IMR-90 (cell line): Measurements from ENCODE around the gene MAGI1. TPM values are rescaled to one million over a fixed set of nuclear protein-coding genes. Genes with fewer than 3 reads are reported as not detected.
A peak's percentile ranks its signal among the peaks of the same experiment; 100 is the strongest.

Source experiments
- ATAC-seq: fragments of 200-7000 bp; cut with Tn5 transposase; 2 replicates; pipeline ENCODE4 v1.9.1; 2020; ENCODE audit warnings: low read depth, mild to moderate bottlenecking, moderate library complexity
- BruUV-seq: library from RNA; stranded (reverse); fragments of 400-500 nt; replicated peaks from 2 replicates; lab custom pipeline; 2021; lab: Mats Ljungman, UMichigan
- CTCF ChIA-PET: fragments of 300-600 bp; formaldehyde crosslinking; extraction: SDS; loops from one replicate; lab custom pipeline; 2021; ENCODE audit warnings: antibody characterized with exemption; lab: Yijun Ruan, JAX
- POLR2A ChIA-PET: fragments of 300-600 bp; sonication (Branson Sonifier 250); formaldehyde crosslinking; loops from one replicate; lab custom pipeline; 2022; ENCODE audit warnings: antibody characterized with exemption; ENCODE audit not compliant: unreplicated experiment; lab: Charles Lee
- DNase-seq: peaks from one replicate; pipeline ENCODE4 v3.0.0; 2013
- H2AFZ ChIP-seq: replicated peaks from 2 replicates; pipeline ENCODE3; 2013; ENCODE audit warnings: low read length, mild to moderate bottlenecking; ENCODE audit not compliant: poor library complexity
- H2AK5ac ChIP-seq: 2 replicates; pipeline ENCODE4 v1.6.1; 2013; ENCODE audit warnings: low read depth, low read length, inconsistent platforms
- H2AK9ac ChIP-seq: replicated peaks from 2 replicates; pipeline ENCODE3; 2013; ENCODE audit warnings: mild to moderate bottlenecking, low read depth, low read length, moderate library complexity; ENCODE audit not compliant: poor library complexity
- H2BK120ac ChIP-seq: 2 replicates; pipeline ENCODE4 v1.6.1; 2013; ENCODE audit warnings: low read depth, low read length, inconsistent platforms
- H2BK15ac ChIP-seq: 3 replicates; pipeline ENCODE4 v1.6.1; 2013; ENCODE audit warnings: low read depth, low read length, inconsistent platforms
- H2BK20ac ChIP-seq: 2 replicates; pipeline ENCODE4 v1.6.1; 2013; ENCODE audit warnings: low read depth, mild to moderate bottlenecking, inconsistent platforms, low read length, moderate library complexity
- H2BK5ac ChIP-seq: 2 replicates; pipeline ENCODE4 v1.6.1; 2013; ENCODE audit warnings: mild to moderate bottlenecking, low read depth, low read length, inconsistent platforms; ENCODE audit not compliant: poor library complexity, severe bottlenecking
- H3K14ac ChIP-seq: replicated peaks from 2 replicates; pipeline ENCODE4 v1.6.1; 2013; ENCODE audit warnings: low read depth, low read length, inconsistent platforms
- H3K18ac ChIP-seq: 2 replicates; pipeline ENCODE4 v1.6.1; 2013; ENCODE audit warnings: low read depth, low read length, control low read depth
- H3K23ac ChIP-seq: 2 replicates; pipeline ENCODE4 v1.6.1; 2013; ENCODE audit warnings: low read depth, low read length, inconsistent platforms
- H3K27ac ChIP-seq: 2 replicates; pipeline ENCODE4 v1.5.1; 2013; ENCODE audit warnings: mild to moderate bottlenecking, control low read depth, low read length; ENCODE audit not compliant: insufficient read depth
- H3K27me3 ChIP-seq: 2 replicates; pipeline ENCODE4 v1.6.1; 2013; ENCODE audit warnings: low read length; ENCODE audit not compliant: control insufficient read depth, insufficient read depth
- H3K36me3 ChIP-seq: 2 replicates; pipeline ENCODE4 v1.6.1; 2013; ENCODE audit warnings: low read length, mixed read lengths; ENCODE audit not compliant: control insufficient read depth, insufficient read depth
- H3K4ac ChIP-seq: 2 replicates; pipeline ENCODE4 v1.6.1; 2013; ENCODE audit warnings: low read depth, low read length, inconsistent platforms
- H3K4me1 ChIP-seq: 2 replicates; pipeline ENCODE4 v1.6.1; 2013; ENCODE audit warnings: low read length, mixed read lengths; ENCODE audit not compliant: control insufficient read depth, insufficient read depth
- H3K4me2 ChIP-seq: 2 replicates; pipeline ENCODE4 v1.6.1; 2013; ENCODE audit warnings: low read depth, mild to moderate bottlenecking, control low read depth, low read length, moderate library complexity
- H3K4me3 ChIP-seq: 2 replicates; pipeline ENCODE4 v1.5.1; 2013; ENCODE audit warnings: low read depth, mild to moderate bottlenecking, control low read depth, low read length, moderate library complexity; ENCODE audit not compliant: insufficient read depth
- H3K56ac ChIP-seq: 2 replicates; pipeline ENCODE4 v1.6.1; 2013; ENCODE audit warnings: low read length, inconsistent platforms; ENCODE audit not compliant: insufficient read depth; ENCODE audit errors: extremely low read depth
- H3K79me1 ChIP-seq, 2 experiments: 2 replicates each; pipeline ENCODE4 v1.6.1; 2013; ENCODE audit warnings: low read length in 2 of 2, inconsistent platforms in 1 of 2, low read depth in 1 of 2
- H3K9ac ChIP-seq: 2 replicates; pipeline ENCODE4 v1.6.1; 2013; ENCODE audit warnings: low read depth, low read length, control low read depth
- H3K9me1 ChIP-seq: 2 replicates; pipeline ENCODE4 v1.6.1; 2013; ENCODE audit warnings: low read length, inconsistent platforms; ENCODE audit not compliant: insufficient read depth
- H3K9me3 ChIP-seq: 2 replicates; pipeline ENCODE4 v1.6.1; 2013; ENCODE audit warnings: low read length; ENCODE audit not compliant: control insufficient read depth, insufficient read depth
- H4K20me1 ChIP-seq: 2 replicates; pipeline ENCODE4 v1.6.1; 2013; ENCODE audit warnings: low read length, inconsistent platforms; ENCODE audit not compliant: insufficient read depth
- H4K5ac ChIP-seq: 2 replicates; pipeline ENCODE4 v1.6.1; 2013; ENCODE audit warnings: mild to moderate bottlenecking, low read depth, low read length, control low read depth
- H4K8ac ChIP-seq, 2 experiments: 2 replicates each; pipeline ENCODE4 v1.6.1; 2013; ENCODE audit warnings: low read depth in 2 of 2, low read length in 2 of 2, control low read depth in 1 of 2, inconsistent platforms in 1 of 2
- H4K91ac ChIP-seq: 2 replicates; pipeline ENCODE4 v1.6.1; 2013; ENCODE audit warnings: low read depth, low read length, inconsistent platforms; ENCODE audit not compliant: insufficient read depth
- CEBPB ChIP-seq: IDR thresholded peaks from 2 replicates; pipeline ENCODE4 v1.6.1; 2012; ENCODE audit warnings: low read depth, low read length, improper control_type of control experiment
- CHD1 ChIP-seq: IDR thresholded peaks from 2 replicates; pipeline ENCODE4 v1.6.1; 2012; ENCODE audit warnings: low read depth, low read length, improper control_type of control experiment
- dilution Hi-C: fragments of 300-500 bp; cut with HindIII; formaldehyde crosslinking; loops from one replicate; pipeline ENCODE4 v1.14.3; 2018; ENCODE audit warnings: low sequenced_read_pairs; ENCODE audit not compliant: unreplicated experiment
- in situ Hi-C: fragments of 300-500 bp; cut with MboI; formaldehyde crosslinking; loops from 3 replicates; pipeline ENCODE4 v1.14.3; 2019; ENCODE audit warnings: low sequenced_read_pairs, inconsistent platforms, mixed read lengths
- intact Hi-C: fragments of 100-400 bp; cut with micrococcal nuclease; formaldehyde crosslinking; loops from 2 replicates; pipeline ENCODE4 v1.10.0; 2022
- polyA plus RNA-seq, 3 experiments: library from polyadenylated mRNA; depleted of rRNA; stranded (reverse); fragments of >200 nt; gene quantifications; 2 replicates each; pipeline ENCODE4 v1.2.3, GENCODE V29; 2012; ENCODE audit warnings: low replicate concordance in 1 of 3
- total RNA-seq: library from RNA; depleted of rRNA; stranded (reverse); fragments of >200 nt; gene quantifications from 2 replicates; pipeline ENCODE4 v1.2.3, GENCODE V29; 2012

The MAGI1 gene
- total and polyA plus RNA-seq, 2 of the 4 experiments (the other 2 are of a cell fraction) = 14.5 to 24.2 TPM

DNA sequence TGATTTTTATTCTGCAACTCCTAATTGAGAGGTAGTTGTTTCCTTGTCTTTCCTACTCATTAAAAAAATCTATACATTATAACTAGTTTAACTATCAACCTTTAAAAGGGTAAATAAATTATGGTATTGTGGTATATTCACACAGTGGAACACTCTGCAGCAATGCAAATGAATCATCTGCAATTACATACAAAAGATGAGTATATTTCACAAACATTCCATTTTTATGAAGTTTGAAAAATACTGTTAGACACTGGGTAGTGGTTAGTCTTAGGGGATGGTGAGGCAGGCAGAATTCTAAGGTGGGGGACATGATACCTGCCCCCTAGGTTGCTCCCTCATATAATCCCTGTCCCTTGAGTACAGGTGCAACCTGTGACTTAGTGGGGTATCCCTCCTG, 44.0 kb upstream of the MAGI1 start:
- Histone ChIP-seq H3K4me3 (no peak overlapping the region), H2BK120ac (peak overlapping the region; percentile 10; the same call in 1 of the 2 replicates), H3K18ac (no peak overlapping the region), H3K36me3 (no peaks in the 10 kb centered on the region), H3K27me3 (no peaks in the 10 kb centered on the region), H2AK9ac (peak overlapping the region; percentile 76), H3K56ac (no peak overlapping the region; the same call in 1 of the 2 replicates), H4K91ac (no peak overlapping the region), H3K4ac (peak overlapping the region; percentile 39; the same call in 1 of the 2 replicates), H2BK20ac (no peak overlapping the region; the same call in 1 of the 2 replicates), H3K9ac (no peak overlapping the region), H3K14ac (no peak overlapping the region), H3K4me1 (peaks cover 4% of the 10 kb centered on the region), H3K9me1 (peaks cover 3% of the 10 kb centered on the region; the same call in 1 of the 2 replicates), H3K9me3 (no peaks in the 10 kb centered on the region; the same call in 1 of the 2 replicates), H3K4me2 (no peak overlapping the region), H2BK15ac (peak overlapping the region; percentile 38; the same call in 1 of the 3 replicates), H2AK5ac (peak overlapping the region; percentile 59; the same call in 1 of the 2 replicates), H4K5ac (no peak overlapping the region), H3K79me1 (no peaks in the 10 kb centered on the region), H2BK5ac (no peak overlapping the region), H3K27ac (no peak overlapping the region), H4K20me1 (no peaks in the 10 kb centered on the region), H4K8ac (peak overlapping the region; percentile 28 to 56; a peak in 1 of 4 replicates), H2AFZ (peak overlapping the region; percentile 66), H3K23ac (no peak overlapping the region)
- TF ChIP-seq CHD1 (no peak), CEBPB (peak; percentile 26; the same call in 1 of the 2 replicates)
- in situ Hi-C loops = no loop called here
- BruUV-seq = no TSS peak
- ATAC-seq (peak; percentile 54), DNase-seq (peak; percentile 26)
- ChIA-PET CTCF (no interaction called here), POLR2A (no interaction called here)
- intact Hi-C loops = no loop called here
- dilution Hi-C loops = no loop called here
